OCI-LY1 (cell line): ENCODE measurements around the gene H3-3A.

Experiments
- EZH2 ChIP-seq: fragments of 200-600 bp; sonication (generic), shearing (Covaris generic); IDR thresholded peaks from 2 replicates; pipeline ENCODE4 v1.8.0; 2017; ENCODE audit warnings: borderline replicate concordance, mixed run types, mild to moderate bottlenecking, antibody characterized with exemption, low read length, moderate library complexity, mixed read lengths
- TF ChIP-seq, protein P1 (sequence below): fragments of 200-600 bp; sonication (generic), shearing (Covaris generic); IDR thresholded peaks from 2 replicates; pipeline ENCODE4 v1.5.1; 2017; ENCODE audit warnings: mild to moderate bottlenecking, antibody characterized with exemption, low read length, moderate library complexity, mixed read lengths

- TF ChIP-seq, protein P1, sequence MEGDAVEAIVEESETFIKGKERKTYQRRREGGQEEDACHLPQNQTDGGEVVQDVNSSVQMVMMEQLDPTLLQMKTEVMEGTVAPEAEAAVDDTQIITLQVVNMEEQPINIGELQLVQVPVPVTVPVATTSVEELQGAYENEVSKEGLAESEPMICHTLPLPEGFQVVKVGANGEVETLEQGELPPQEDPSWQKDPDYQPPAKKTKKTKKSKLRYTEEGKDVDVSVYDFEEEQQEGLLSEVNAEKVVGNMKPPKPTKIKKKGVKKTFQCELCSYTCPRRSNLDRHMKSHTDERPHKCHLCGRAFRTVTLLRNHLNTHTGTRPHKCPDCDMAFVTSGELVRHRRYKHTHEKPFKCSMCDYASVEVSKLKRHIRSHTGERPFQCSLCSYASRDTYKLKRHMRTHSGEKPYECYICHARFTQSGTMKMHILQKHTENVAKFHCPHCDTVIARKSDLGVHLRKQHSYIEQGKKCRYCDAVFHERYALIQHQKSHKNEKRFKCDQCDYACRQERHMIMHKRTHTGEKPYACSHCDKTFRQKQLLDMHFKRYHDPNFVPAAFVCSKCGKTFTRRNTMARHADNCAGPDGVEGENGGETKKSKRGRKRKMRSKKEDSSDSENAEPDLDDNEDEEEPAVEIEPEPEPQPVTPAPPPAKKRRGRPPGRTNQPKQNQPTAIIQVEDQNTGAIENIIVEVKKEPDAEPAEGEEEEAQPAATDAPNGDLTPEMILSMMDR: no peak
- TF ChIP-seq EZH2: no peak
These were observed 7.4 kb downstream of the H3-3A start for GRCh38 chr1:226069811-226070489.
